GM23338 (cell line): ENCODE results near the gene MYLK4. TPM values are rescaled to one million over a fixed set of nuclear protein-coding genes. Genes with fewer than 3 reads are reported as not detected.

Source experiments
- ATAC-seq: fragments of 200-7000 bp; cut with Tn5 transposase; 3 replicates; pipeline ENCODE4 v1.9.1; 2020
- DNase-seq: peaks from one replicate; pipeline ENCODE4 v3.0.0-alpha.2; 2015; ENCODE audit warnings: low spot score
- H2AFZ ChIP-seq: fragments of 200-600 bp; sonication (generic); 2 replicates; pipeline ENCODE4 v1.8.0; 2016; ENCODE audit warnings: antibody characterized with exemption, mild to moderate bottlenecking, moderate library complexity
- H3F3A ChIP-seq: fragments of 200-600 bp; sonication (generic); replicated peaks from 2 replicates; pipeline ENCODE4 v1.8.0; 2017; ENCODE audit warnings: antibody characterized with exemption, mixed run types, low read depth
- H3K27ac ChIP-seq: fragments of 200-600 bp; sonication (generic); 2 replicates; pipeline ENCODE4 v1.6.1; 2016; ENCODE audit warnings: low read depth
- H3K27me3 ChIP-seq: fragments of 200-600 bp; sonication (generic); 2 replicates; pipeline ENCODE4 v1.8.0; 2016; ENCODE audit warnings: mild to moderate bottlenecking, mixed run types, moderate library complexity; ENCODE audit not compliant: insufficient read depth
- H3K36me3 ChIP-seq: fragments of 200-600 bp; sonication (generic); 2 replicates; pipeline ENCODE4 v1.8.0; 2016; ENCODE audit warnings: mild to moderate bottlenecking; ENCODE audit not compliant: insufficient read depth
- H3K4me1 ChIP-seq: fragments of 200-600 bp; sonication (generic); 2 replicates; pipeline ENCODE4 v1.8.0; 2016; ENCODE audit warnings: mild to moderate bottlenecking, moderate library complexity; ENCODE audit not compliant: insufficient read depth
- H3K4me2 ChIP-seq: fragments of 200-600 bp; sonication (generic); 2 replicates; pipeline ENCODE4 v1.7.1; 2017; ENCODE audit warnings: mixed run types
- H3K4me3 ChIP-seq: fragments of 200-600 bp; sonication (generic); 2 replicates; pipeline ENCODE4 v1.6.1; 2016; ENCODE audit warnings: mixed run types
- H3K79me2 ChIP-seq: fragments of 200-600 bp; sonication (generic); replicated peaks from 2 replicates; pipeline ENCODE4 v1.8.0; 2017; ENCODE audit warnings: mild to moderate bottlenecking; ENCODE audit not compliant: insufficient read depth
- H3K9me2 ChIP-seq: fragments of 200-600 bp; sonication (generic); 2 replicates; pipeline ENCODE4 v1.8.0; 2017; ENCODE audit not compliant: insufficient read depth
- H4K20me1 ChIP-seq: fragments of 200-600 bp; sonication (generic); replicated peaks from 2 replicates; pipeline ENCODE4 v1.8.0; 2017; ENCODE audit warnings: mild to moderate bottlenecking; ENCODE audit not compliant: insufficient read depth
- H3K27ac Mint-ChIP-seq: 2 replicates; pipeline ENCODE4 v1.8.0; 2020; ENCODE audit warnings: inconsistent platforms, mild to moderate bottlenecking, moderate library complexity, mixed read lengths
- H3K27me3 Mint-ChIP-seq: 3 replicates; pipeline ENCODE4 v1.8.0; 2022; ENCODE audit warnings: low read depth, mild to moderate bottlenecking, moderate library complexity, mixed read lengths, inconsistent platforms; ENCODE audit not compliant: insufficient read depth, poor library complexity
- H3K36me3 Mint-ChIP-seq: 3 replicates; pipeline ENCODE4 v1.8.0; 2021; ENCODE audit warnings: low read depth, mild to moderate bottlenecking, inconsistent platforms, moderate library complexity, mixed read lengths
- H3K4me1 Mint-ChIP-seq: 3 replicates; pipeline ENCODE4 v1.8.0; 2020; ENCODE audit warnings: mild to moderate bottlenecking, inconsistent platforms, mixed read lengths
- H3K4me3 Mint-ChIP-seq: 3 replicates; pipeline ENCODE4 v1.8.0; 2021; ENCODE audit warnings: moderate library complexity, mild to moderate bottlenecking, inconsistent platforms, mixed read lengths
- H3K9me3 Mint-ChIP-seq: 3 replicates; pipeline ENCODE4 v1.8.0; 2020; ENCODE audit warnings: moderate library complexity, mild to moderate bottlenecking, inconsistent platforms, mixed read lengths
- CREB1 ChIP-seq: fragments of 250-450 bp; sonication (Bioruptor Pico); IDR thresholded peaks from 2 replicates; pipeline ENCODE4 v1.5.0; 2020; ENCODE audit warnings: low read depth, mild to moderate bottlenecking, moderate library complexity
- CTCF ChIP-seq, 2 experiments: fragments of 200-600 bp in 1 of 2; sonication (generic) in 1 of 2; conservative IDR thresholded peaks; 2 replicates each; pipeline versions ENCODE4 v1.5.1 to v1.6.1; 2016 to 2017; ENCODE audit warnings: antibody characterized with exemption in 2 of 2, low read depth in 2 of 2, mild to moderate bottlenecking in 2 of 2, moderate library complexity in 1 of 2
- ETS1 ChIP-seq: IDR thresholded peaks from 2 replicates; pipeline ENCODE4 v1.6.1; 2016; ENCODE audit warnings: antibody characterized with exemption
- EZH2 ChIP-seq: fragments of 200-600 bp; sonication (generic); IDR thresholded peaks from one replicate; pipeline ENCODE4 v1.8.0; 2017; ENCODE audit warnings: antibody characterized with exemption, mild to moderate bottlenecking, low read depth; ENCODE audit not compliant: unreplicated experiment
- EZH2phosphoT487 ChIP-seq: fragments of 200-600 bp; sonication (generic); IDR thresholded peaks from one replicate; pipeline ENCODE4 v1.8.1; 2018; ENCODE audit warnings: antibody characterized with exemption; ENCODE audit not compliant: unreplicated experiment
- JUNB ChIP-seq: IDR thresholded peaks from one replicate; pipeline ENCODE4 v1.6.1; 2016; ENCODE audit warnings: antibody characterized with exemption; ENCODE audit not compliant: unreplicated experiment
- NANOG ChIP-seq: IDR thresholded peaks from 2 replicates; pipeline ENCODE4 v1.6.1; 2016; ENCODE audit warnings: antibody characterized with exemption, borderline replicate concordance
- POLR2AphosphoS5 ChIP-seq: IDR thresholded peaks from 2 replicates; pipeline ENCODE4 v1.6.1; 2016; ENCODE audit warnings: antibody characterized with exemption, low read depth
- STAT1 ChIP-seq: IDR thresholded peaks from one replicate; pipeline ENCODE4 v1.6.1; 2016; ENCODE audit warnings: antibody characterized with exemption; ENCODE audit not compliant: unreplicated experiment
- ZNF114 ChIP-seq: fragments of 250-450 bp; sonication (Bioruptor Pico); IDR thresholded peaks from 2 replicates; pipeline ENCODE4 v1.5.0; 2020; ENCODE audit warnings: mild to moderate bottlenecking, moderate library complexity
- ZNF331 ChIP-seq: fragments of 250-450 bp; sonication (Bioruptor Pico); IDR thresholded peaks from 2 replicates; pipeline ENCODE4 v1.5.0; 2020; ENCODE audit warnings: low read depth, mild to moderate bottlenecking, moderate library complexity
- polyA plus RNA-seq: library from polyadenylated mRNA; unstranded; fragments of >200 nt; fragmentation: Nextera tagmentation; extraction: Ambion mirVana; gene quantifications from 2 replicates; pipeline ENCODE4 v1.2.1, GENCODE V29; 2016
- total RNA-seq: library from RNA; depleted of rRNA; stranded (reverse); fragments of >200 nt; shearing (Covaris generic); gene quantifications from 2 replicates; pipeline ENCODE4 v1.2.3, GENCODE V29; 2014
- TF ChIP-seq, protein P1 (sequence below): IDR thresholded peaks from one replicate; pipeline ENCODE4 v1.6.1; 2018; ENCODE audit warnings: antibody characterized with exemption; ENCODE audit not compliant: unreplicated experiment
- TF ChIP-seq, protein P2 (sequence below): fragments of 250-450 bp; sonication (Bioruptor Pico); IDR thresholded peaks from 2 replicates; pipeline ENCODE4 v1.5.0; 2020; ENCODE audit warnings: mild to moderate bottlenecking, moderate library complexity

Gene MYLK4
- total and polyA plus RNA-seq, 2 experiments from 2014 or later: 0.03 to 0.17 TPM

DNA sequence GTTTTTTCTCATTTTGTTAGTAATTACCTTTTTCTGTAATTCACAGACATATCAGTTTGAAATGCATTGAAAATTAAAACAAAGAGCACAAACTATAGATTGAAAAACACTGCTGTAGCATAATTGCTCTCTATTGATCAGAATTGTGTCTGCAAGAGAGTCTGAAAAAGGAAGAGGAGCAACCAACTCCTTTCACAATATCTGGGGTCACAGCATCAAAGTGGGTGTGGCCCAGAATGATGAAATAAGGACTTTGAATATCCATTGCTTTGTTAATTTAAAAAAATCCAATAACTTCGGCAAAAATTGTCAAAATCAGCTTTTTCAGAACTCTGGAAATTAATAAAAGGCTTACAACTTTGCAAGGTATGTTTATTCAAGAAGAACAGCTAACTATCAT, 99.2 kb downstream of the MYLK4 start:
- Histone ChIP-seq H3K79me2 (no peaks in the 10 kb centered on the region), H3K4me3 (no peak overlapping the region), H2AFZ (no peak overlapping the region), H4K20me1 (no peaks in the 10 kb centered on the region), H3K27ac (no peak overlapping the region), H3K27me3 (no peaks in the 10 kb centered on the region), H3K36me3 (no peaks in the 10 kb centered on the region), H3K4me1 (peaks cover 12% of the 10 kb centered on the region), H3K4me2 (no peak overlapping the region), H3K9me2 (no peaks in the 10 kb centered on the region), H3F3A (no peaks in the 10 kb centered on the region)
- Mint-ChIP-seq H3K4me1 (peaks cover 19% of the 10 kb centered on the region), H3K4me3 (no peak overlapping the region), H3K27ac (no peak overlapping the region), H3K36me3 (peaks cover 20% of the 10 kb centered on the region), H3K27me3 (no peaks in the 10 kb centered on the region), H3K9me3 (peaks cover 21% of the 10 kb centered on the region)
- no peak for TF ChIP-seq ZNF114 (CRISPR knock-in tag)
- TF ChIP-seq POLR2AphosphoS5: no peak
- TF ChIP-seq ETS1: no peak
- no peak for TF ChIP-seq STAT1
- TF ChIP-seq ZNF331: no peak
- TF ChIP-seq NANOG: no peak
- TF ChIP-seq EZH2phosphoT487: no peak
- TF ChIP-seq CTCF (conservative IDR thresholded peaks at IDR 0.05; ENCODE audit: low read depth in 2 of 2): no peak
- TF ChIP-seq, protein P1, sequence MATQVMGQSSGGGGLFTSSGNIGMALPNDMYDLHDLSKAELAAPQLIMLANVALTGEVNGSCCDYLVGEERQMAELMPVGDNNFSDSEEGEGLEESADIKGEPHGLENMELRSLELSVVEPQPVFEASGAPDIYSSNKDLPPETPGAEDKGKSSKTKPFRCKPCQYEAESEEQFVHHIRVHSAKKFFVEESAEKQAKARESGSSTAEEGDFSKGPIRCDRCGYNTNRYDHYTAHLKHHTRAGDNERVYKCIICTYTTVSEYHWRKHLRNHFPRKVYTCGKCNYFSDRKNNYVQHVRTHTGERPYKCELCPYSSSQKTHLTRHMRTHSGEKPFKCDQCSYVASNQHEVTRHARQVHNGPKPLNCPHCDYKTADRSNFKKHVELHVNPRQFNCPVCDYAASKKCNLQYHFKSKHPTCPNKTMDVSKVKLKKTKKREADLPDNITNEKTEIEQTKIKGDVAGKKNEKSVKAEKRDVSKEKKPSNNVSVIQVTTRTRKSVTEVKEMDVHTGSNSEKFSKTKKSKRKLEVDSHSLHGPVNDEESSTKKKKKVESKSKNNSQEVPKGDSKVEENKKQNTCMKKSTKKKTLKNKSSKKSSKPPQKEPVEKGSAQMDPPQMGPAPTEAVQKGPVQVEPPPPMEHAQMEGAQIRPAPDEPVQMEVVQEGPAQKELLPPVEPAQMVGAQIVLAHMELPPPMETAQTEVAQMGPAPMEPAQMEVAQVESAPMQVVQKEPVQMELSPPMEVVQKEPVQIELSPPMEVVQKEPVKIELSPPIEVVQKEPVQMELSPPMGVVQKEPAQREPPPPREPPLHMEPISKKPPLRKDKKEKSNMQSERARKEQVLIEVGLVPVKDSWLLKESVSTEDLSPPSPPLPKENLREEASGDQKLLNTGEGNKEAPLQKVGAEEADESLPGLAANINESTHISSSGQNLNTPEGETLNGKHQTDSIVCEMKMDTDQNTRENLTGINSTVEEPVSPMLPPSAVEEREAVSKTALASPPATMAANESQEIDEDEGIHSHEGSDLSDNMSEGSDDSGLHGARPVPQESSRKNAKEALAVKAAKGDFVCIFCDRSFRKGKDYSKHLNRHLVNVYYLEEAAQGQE: no peak
- TF ChIP-seq CREB1 (CRISPR knock-in tag): no peak
- TF ChIP-seq, protein P2, sequence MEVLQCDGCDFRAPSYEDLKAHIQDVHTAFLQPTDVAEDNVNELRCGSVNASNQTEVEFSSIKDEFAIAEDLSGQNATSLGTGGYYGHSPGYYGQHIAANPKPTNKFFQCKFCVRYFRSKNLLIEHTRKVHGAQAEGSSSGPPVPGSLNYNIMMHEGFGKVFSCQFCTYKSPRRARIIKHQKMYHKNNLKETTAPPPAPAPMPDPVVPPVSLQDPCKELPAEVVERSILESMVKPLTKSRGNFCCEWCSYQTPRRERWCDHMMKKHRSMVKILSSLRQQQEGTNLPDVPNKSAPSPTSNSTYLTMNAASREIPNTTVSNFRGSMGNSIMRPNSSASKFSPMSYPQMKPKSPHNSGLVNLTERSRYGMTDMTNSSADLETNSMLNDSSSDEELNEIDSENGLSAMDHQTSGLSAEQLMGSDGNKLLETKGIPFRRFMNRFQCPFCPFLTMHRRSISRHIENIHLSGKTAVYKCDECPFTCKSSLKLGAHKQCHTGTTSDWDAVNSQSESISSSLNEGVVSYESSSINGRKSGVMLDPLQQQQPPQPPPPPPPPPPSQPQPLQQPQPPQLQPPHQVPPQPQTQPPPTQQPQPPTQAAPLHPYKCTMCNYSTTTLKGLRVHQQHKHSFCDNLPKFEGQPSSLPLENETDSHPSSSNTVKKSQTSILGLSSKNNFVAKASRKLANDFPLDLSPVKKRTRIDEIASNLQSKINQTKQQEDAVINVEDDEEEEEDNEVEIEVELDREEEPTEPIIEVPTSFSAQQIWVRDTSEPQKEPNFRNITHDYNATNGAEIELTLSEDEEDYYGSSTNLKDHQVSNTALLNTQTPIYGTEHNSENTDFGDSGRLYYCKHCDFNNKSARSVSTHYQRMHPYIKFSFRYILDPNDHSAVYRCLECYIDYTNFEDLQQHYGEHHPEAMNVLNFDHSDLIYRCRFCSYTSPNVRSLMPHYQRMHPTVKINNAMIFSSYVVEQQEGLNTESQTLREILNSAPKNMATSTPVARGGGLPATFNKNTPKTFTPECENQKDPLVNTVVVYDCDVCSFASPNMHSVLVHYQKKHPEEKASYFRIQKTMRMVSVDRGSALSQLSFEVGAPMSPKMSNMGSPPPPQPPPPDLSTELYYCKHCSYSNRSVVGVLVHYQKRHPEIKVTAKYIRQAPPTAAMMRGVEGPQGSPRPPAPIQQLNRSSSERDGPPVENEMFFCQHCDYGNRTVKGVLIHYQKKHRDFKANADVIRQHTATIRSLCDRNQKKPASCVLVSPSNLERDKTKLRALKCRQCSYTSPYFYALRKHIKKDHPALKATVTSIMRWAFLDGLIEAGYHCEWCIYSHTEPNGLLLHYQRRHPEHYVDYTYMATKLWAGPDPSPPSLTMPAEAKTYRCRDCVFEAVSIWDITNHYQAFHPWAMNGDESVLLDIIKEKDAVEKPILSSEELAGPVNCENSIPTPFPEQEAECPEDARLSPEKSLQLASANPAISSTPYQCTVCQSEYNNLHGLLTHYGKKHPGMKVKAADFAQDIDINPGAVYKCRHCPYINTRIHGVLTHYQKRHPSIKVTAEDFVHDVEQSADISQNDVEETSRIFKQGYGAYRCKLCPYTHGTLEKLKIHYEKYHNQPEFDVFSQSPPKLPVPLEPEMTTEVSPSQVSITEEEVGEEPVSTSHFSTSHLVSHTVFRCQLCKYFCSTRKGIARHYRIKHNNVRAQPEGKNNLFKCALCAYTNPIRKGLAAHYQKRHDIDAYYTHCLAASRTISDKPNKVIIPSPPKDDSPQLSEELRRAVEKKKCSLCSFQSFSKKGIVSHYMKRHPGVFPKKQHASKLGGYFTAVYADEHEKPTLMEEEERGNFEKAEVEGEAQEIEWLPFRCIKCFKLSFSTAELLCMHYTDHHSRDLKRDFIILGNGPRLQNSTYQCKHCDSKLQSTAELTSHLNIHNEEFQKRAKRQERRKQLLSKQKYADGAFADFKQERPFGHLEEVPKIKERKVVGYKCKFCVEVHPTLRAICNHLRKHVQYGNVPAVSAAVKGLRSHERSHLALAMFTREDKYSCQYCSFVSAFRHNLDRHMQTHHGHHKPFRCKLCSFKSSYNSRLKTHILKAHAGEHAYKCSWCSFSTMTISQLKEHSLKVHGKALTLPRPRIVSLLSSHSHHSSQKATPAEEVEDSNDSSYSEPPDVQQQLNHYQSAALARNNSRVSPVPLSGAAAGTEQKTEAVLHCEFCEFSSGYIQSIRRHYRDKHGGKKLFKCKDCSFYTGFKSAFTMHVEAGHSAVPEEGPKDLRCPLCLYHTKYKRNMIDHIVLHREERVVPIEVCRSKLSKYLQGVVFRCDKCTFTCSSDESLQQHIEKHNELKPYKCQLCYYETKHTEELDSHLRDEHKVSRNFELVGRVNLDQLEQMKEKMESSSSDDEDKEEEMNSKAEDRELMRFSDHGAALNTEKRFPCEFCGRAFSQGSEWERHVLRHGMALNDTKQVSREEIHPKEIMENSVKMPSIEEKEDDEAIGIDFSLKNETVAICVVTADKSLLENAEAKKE (CRISPR knock-in tag): no peak
- no peak for TF ChIP-seq JUNB
- no peak for TF ChIP-seq EZH2
- no peak for DNase-seq
- no peak for ATAC-seq
